Osteoblast (primary cell): ENCODE data around the gene HOXB9. TPM values are rescaled to one million over a fixed set of nuclear protein-coding genes. Genes with fewer than 3 reads are reported as not detected.

Source experiments
- DNase-seq: peaks from one replicate; pipeline ENCODE4 v3.0.0; 2011; ENCODE audit warnings: low spot score, mixed read lengths; ENCODE audit not compliant: insufficient read length; ENCODE audit errors: missing footprints
- H2AFZ ChIP-seq: 2 replicates; pipeline ENCODE4 v1.6.0; 2011; ENCODE audit warnings: mild to moderate bottlenecking, low read length
- H3K27ac ChIP-seq: 2 replicates; pipeline ENCODE4 v1.5.1; 2011; ENCODE audit warnings: mild to moderate bottlenecking, low read depth, low read length, moderate library complexity
- H3K27me3 ChIP-seq: 2 replicates; pipeline ENCODE4 v1.6.0; 2012; ENCODE audit warnings: mild to moderate bottlenecking, control low read depth, inconsistent platforms, low read length, moderate library complexity; ENCODE audit not compliant: insufficient read depth
- H3K36me3 ChIP-seq: 2 replicates; pipeline ENCODE4 v1.5.1; 2011; ENCODE audit warnings: mild to moderate bottlenecking, low read length, control low read depth, moderate library complexity; ENCODE audit not compliant: insufficient read depth
- H3K4me1 ChIP-seq: 2 replicates; pipeline ENCODE4 v1.5.1; 2011; ENCODE audit warnings: mild to moderate bottlenecking, low read length, control low read depth, moderate library complexity; ENCODE audit not compliant: insufficient read depth
- H3K4me2 ChIP-seq: 2 replicates; pipeline ENCODE4 v1.6.0; 2011; ENCODE audit warnings: mild to moderate bottlenecking, low read length; ENCODE audit not compliant: insufficient read depth
- H3K4me3 ChIP-seq: fragments of 200-600 bp; sonication (generic); 3 replicates; pipeline ENCODE4 v1.5.1; 2012; ENCODE audit warnings: mild to moderate bottlenecking, low read length, inconsistent platforms; ENCODE audit not compliant: insufficient read depth
- H3K79me2 ChIP-seq: 2 replicates; pipeline ENCODE4 v1.6.0; 2012; ENCODE audit warnings: mild to moderate bottlenecking, low read length, control low read depth, inconsistent platforms; ENCODE audit not compliant: insufficient read depth
- H3K9me3 ChIP-seq: 2 replicates; pipeline ENCODE4 v1.5.1; 2011; ENCODE audit warnings: low read depth, low read length, control low read depth
- H4K20me1 ChIP-seq: 2 replicates; pipeline ENCODE4 v1.6.0; 2012; ENCODE audit warnings: mild to moderate bottlenecking, low read length, control low read depth; ENCODE audit not compliant: insufficient read depth
- CTCF ChIP-seq: IDR thresholded peaks from 2 replicates; pipeline ENCODE4 v1.5.1; 2011; ENCODE audit warnings: mild to moderate bottlenecking, low read depth, low read length, moderate library complexity; ENCODE audit errors: extremely low read depth
- total RNA-seq: library from RNA; depleted of rRNA; stranded (reverse); fragments of >200 nt; gene quantifications from 2 replicates; pipeline ENCODE4 v1.2.3, GENCODE V29; 2012

The HOXB9 gene
- total RNA-seq, 1 donor: not detected

- Histone ChIP-seq H3K4me2 (no peak overlapping the region), H3K9me3 (no peaks in the 10 kb centered on the region), H3K79me2 (no peaks in the 10 kb centered on the region), H3K27me3 (peaks cover 97% of the 10 kb centered on the region), H3K27ac (no peak overlapping the region), H2AFZ (no peak overlapping the region), H3K4me3 (no peak overlapping the region), H4K20me1 (no peaks in the 10 kb centered on the region), H3K36me3 (no peaks in the 10 kb centered on the region), H3K4me1 (no peaks in the 10 kb centered on the region)
- DNase-seq: no peak
- no peak for TF ChIP-seq CTCF
These were observed 50.3 kb downstream of the HOXB9 start for GRCh38 chr17:48575673-48576478.

- Histone ChIP-seq H3K4me1 (no peaks in the 10 kb centered on the region), H3K9me3 (no peaks in the 10 kb centered on the region), H4K20me1 (no peaks in the 10 kb centered on the region), H3K27ac (no peak overlapping the region), H2AFZ (no peak overlapping the region), H3K79me2 (no peaks in the 10 kb centered on the region), H3K4me2 (no peak overlapping the region), H3K27me3 (peaks cover 97% of the 10 kb centered on the region), H3K4me3 (no peak overlapping the region), H3K36me3 (no peaks in the 10 kb centered on the region)
- no peak for DNase-seq
- TF ChIP-seq CTCF: no peak
These were observed 51.0 kb downstream of the HOXB9 start for GRCh38 chr17:48575066-48575582.

- no peak overlapping the region for H3K4me2 ChIP-seq
- H2AFZ ChIP-seq: no peak overlapping the region
- H4K20me1 ChIP-seq: no peaks in the 10 kb centered on the region
- H3K79me2 ChIP-seq: no peaks in the 10 kb centered on the region
- no peak for TF ChIP-seq CTCF
- no peaks in the 10 kb centered on the region for H3K9me3 ChIP-seq
- no peak overlapping the region for H3K4me3 ChIP-seq
- peaks cover 97% of the 10 kb centered on the region for H3K27me3 ChIP-seq
- no peaks in the 10 kb centered on the region for H3K36me3 ChIP-seq
- no peak for DNase-seq
- H3K4me1 ChIP-seq: no peaks in the 10 kb centered on the region
- H3K27ac ChIP-seq: no peak overlapping the region
These were observed 51.6 kb downstream of the HOXB9 start for GRCh38 chr17:48574505-48575065.

- Histone ChIP-seq H3K4me3 (no peak overlapping the region), H3K4me1 (no peaks in the 10 kb centered on the region), H3K79me2 (no peaks in the 10 kb centered on the region), H3K4me2 (no peak overlapping the region), H3K27ac (no peak overlapping the region), H3K36me3 (no peaks in the 10 kb centered on the region), H3K27me3 (peaks cover 99% of the 10 kb centered on the region), H3K9me3 (no peaks in the 10 kb centered on the region), H2AFZ (no peak overlapping the region), H4K20me1 (no peaks in the 10 kb centered on the region)
- TF ChIP-seq CTCF: no peak
- no peak for DNase-seq
These were observed 54.2 kb downstream of the HOXB9 start for GRCh38 chr17:48571826-48572417.
